Lower lobe of right lung (tissue), 2 donors: ENCODE data around the gene HPCAL4. TPM values are rescaled to one million over a fixed set of nuclear protein-coding genes. Genes with fewer than 3 reads are reported as not detected.
A peak's percentile ranks its signal among the peaks of the same experiment; 100 is the strongest.

Source experiments
- ATAC-seq, 2 donors: fragments of 200-7000 bp; cut with Tn5 transposase; one replicate each; pipeline ENCODE4 v1.9.1; 2020 to 2022; ENCODE audit warnings: mild to moderate bottlenecking in 2 of 2, moderate library complexity in 2 of 2
- DNase-seq: peaks from one replicate; pipeline ENCODE4 v3.0.0-alpha.2; 2020
- H3K27ac ChIP-seq: fragments of 200-600 bp; one replicate; pipeline ENCODE4 v1.8.0; 2022
- H3K27me3 ChIP-seq: fragments of 200-600 bp; one replicate; pipeline ENCODE4 v1.8.0; 2022; ENCODE audit warnings: low read depth
- H3K36me3 ChIP-seq: fragments of 200-600 bp; one replicate; pipeline ENCODE4 v1.8.0; 2022; ENCODE audit warnings: mild to moderate bottlenecking
- H3K4me1 ChIP-seq: fragments of 200-600 bp; one replicate; pipeline ENCODE4 v1.8.0; 2022
- H3K4me3 ChIP-seq: fragments of 200-600 bp; one replicate; pipeline ENCODE4 v1.8.0; 2022; ENCODE audit warnings: mild to moderate bottlenecking
- H3K9me3 ChIP-seq: fragments of 200-600 bp; one replicate; pipeline ENCODE4 v1.8.0; 2022
- CTCF ChIP-seq: fragments of 200-600 bp; IDR thresholded peaks from one replicate; pipeline ENCODE4 v1.8.0; 2022; ENCODE audit warnings: antibody characterized with exemption, mild to moderate bottlenecking
- intact Hi-C: fragments of 100-400 bp; cut with DNase I; formaldehyde crosslinking; loops from one replicate; pipeline ENCODE4 v1.11.0; 2022
- total RNA-seq: library from RNA; stranded (reverse); fragmentation: NEBNext Ultra II Directional; extraction: Animal tissue kit (Norgen Biotek cat#: 25700); gene quantifications from one replicate; pipeline ENCODE4 v1.2.1, GENCODE V29; 2021
- donor health status: DM: no; HTN: yes; CAD: no; lungs with severe emphysema.

HPCAL4 gene
- total RNA-seq, 1 donor from 2014 or later = 0.41 TPM

- TF ChIP-seq CTCF = peak; percentile 37
- ATAC-seq (peak; percentile 11 to 27), DNase-seq (no peak)
- intact Hi-C loops = no loop called here
- Histone ChIP-seq H3K4me3 (peak overlapping the region; percentile 58), H3K9me3 (no peaks in the 10 kb centered on the region), H3K27ac (no peak overlapping the region), H3K4me1 (peaks cover 18% of the 10 kb centered on the region), H3K36me3 (no peaks in the 10 kb centered on the region), H3K27me3 (peaks cover 37% of the 10 kb centered on the region)
Measured at GRCh38 chr1:39672551-39672947, 18.7 kb downstream of the HPCAL4 start.

- peaks cover 18% of the 10 kb centered on the region for H3K4me1 ChIP-seq
- peak within 1 kb of the TSS; percentile 58 for H3K4me3 ChIP-seq
- H3K36me3 ChIP-seq = no peaks in the 10 kb centered on the region
- intact Hi-C loops = no loop called here
- H3K9me3 ChIP-seq = no peaks in the 10 kb centered on the region
- peaks cover 37% of the 10 kb centered on the region for H3K27me3 ChIP-seq
- no peak for TF ChIP-seq CTCF
- no peak within 1 kb of the TSS for H3K27ac ChIP-seq
- DNase-seq (no peak), ATAC-seq (peak; percentile 70 to 71)
Measured at GRCh38 chr1:39671793-39672550, 19.3 kb downstream of the HPCAL4 start, which contains the start of gene NT5C1A. TSS of gene NT5C1A (minus strand) at chr1:39672107. CDS start at chr1:39672038, 69 bp downstream.

- peak overlapping the region; percentile 58 for H3K4me3 ChIP-seq
- H3K27me3 ChIP-seq = peaks cover 37% of the 10 kb centered on the region
- DNase-seq = no peak
Measured at GRCh38 chr1:39671433-39671792, 19.8 kb downstream of the HPCAL4 start.

GRCh38 chr1:39670689-39671088 is 20.5 kb downstream of the HPCAL4 start:
- Histone ChIP-seq H3K4me1 (peaks cover 18% of the 10 kb centered on the region), H3K27ac (no peak overlapping the region), H3K9me3 (no peaks in the 10 kb centered on the region), H3K27me3 (peaks cover 37% of the 10 kb centered on the region), H3K4me3 (no peak overlapping the region), H3K36me3 (no peaks in the 10 kb centered on the region)
- ATAC-seq = no peak
- no peak for TF ChIP-seq CTCF
- no peak for DNase-seq
- intact Hi-C loops = no loop called here

More at GRCh38 chr1:39671433-39671792, 19.8 kb downstream of the HPCAL4 start:
- intact Hi-C loops = no loop called here
- H3K4me1 ChIP-seq = peaks cover 18% of the 10 kb centered on the region
- no peak for TF ChIP-seq CTCF
- no peaks in the 10 kb centered on the region for H3K36me3 ChIP-seq
- no peak overlapping the region for H3K27ac ChIP-seq
- no peaks in the 10 kb centered on the region for H3K9me3 ChIP-seq
- ATAC-seq = peak; percentile 40 to 46

- no peak for TF ChIP-seq CTCF
- intact Hi-C loops = no loop called here
- Histone ChIP-seq H3K27ac (no peak overlapping the region), H3K27me3 (peaks cover 37% of the 10 kb centered on the region), H3K4me3 (no peak overlapping the region), H3K36me3 (no peaks in the 10 kb centered on the region), H3K9me3 (no peaks in the 10 kb centered on the region), H3K4me1 (peaks cover 18% of the 10 kb centered on the region)
- no peak for ATAC-seq
- DNase-seq = no peak
Measured at GRCh38 chr1:39668894-39669293, 22.3 kb downstream of the HPCAL4 start.
